Measurements from ENCODE around the gene TMEM8B. TPM values are rescaled to one million over a fixed set of nuclear protein-coding genes. Genes with fewer than 3 reads are reported as not detected.

Gene TMEM8B, protein sequence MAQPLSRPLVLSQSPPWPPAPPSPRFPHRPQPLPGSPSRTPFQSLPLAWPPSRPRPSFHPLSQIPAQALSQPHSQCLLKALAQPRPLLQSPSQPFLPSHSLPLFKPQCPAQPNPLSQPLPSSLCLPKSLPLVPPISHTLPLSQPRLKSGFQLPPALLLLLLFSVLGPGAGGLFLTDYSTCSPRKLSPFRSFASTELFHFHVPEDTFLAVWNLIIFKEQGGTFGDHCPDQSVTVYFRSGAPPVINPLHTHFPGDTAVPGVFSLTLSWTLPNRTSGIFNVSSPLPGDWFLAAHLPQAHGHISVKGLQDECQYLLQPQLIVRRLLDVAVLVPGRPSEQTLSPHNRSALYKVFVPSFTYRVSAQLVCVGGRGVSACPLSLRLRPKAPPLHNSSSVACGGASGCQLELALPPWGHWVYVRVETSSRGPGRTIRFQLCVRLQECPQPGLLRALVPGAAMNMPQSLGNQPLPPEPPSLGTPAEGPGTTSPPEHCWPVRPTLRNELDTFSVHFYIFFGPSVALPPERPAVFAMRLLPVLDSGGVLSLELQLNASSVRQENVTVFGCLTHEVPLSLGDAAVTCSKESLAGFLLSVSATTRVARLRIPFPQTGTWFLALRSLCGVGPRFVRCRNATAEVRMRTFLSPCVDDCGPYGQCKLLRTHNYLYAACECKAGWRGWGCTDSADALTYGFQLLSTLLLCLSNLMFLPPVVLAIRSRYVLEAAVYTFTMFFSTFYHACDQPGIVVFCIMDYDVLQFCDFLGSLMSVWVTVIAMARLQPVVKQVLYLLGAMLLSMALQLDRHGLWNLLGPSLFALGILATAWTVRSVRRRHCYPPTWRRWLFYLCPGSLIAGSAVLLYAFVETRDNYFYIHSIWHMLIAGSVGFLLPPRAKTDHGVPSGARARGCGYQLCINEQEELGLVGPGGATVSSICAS
- polyA plus RNA-seq (2011; rRNA removed) (3.4 and 5.6 TPM in 2 replicates), polyA minus RNA-seq (2011; rRNA and poly(A)+ RNA removed) (3.4 and 3.6 TPM in 2 replicates)

DNA sequence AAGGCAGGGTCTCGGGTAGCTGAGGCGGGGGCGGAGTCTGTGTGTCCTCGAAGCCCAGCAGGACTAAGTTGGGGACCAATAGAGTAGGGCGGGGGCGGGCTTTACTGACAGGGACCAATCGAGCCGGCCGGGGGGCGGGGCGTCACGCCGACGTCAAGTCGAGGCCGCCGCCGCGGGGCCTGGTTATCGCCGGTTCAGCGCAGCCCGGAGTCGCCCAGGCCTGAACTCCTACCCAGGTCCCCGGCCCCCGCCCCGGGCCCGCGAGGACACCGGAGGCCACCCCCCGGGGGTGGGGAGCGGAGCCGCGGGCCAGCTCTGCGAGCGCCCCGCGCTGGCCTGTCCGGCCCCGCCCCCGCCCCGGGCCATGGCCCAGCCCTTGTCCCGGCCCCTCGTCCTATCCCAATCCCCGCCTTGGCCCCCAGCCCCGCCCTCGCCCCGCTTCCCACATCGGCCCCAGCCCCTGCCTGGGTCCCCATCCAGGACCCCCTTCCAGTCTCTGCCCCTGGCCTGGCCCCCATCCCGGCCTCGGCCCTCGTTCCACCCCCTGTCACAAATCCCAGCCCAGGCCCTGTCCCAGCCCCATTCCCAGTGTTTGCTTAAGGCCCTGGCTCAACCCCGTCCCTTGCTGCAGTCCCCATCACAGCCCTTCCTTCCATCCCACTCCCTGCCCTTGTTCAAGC lies at the start of gene TMEM8B:
Gene TMEM8B (plus strand): TSS at position 145 of the 680 bp plus-strand sequence. CDS start 220 bp downstream, at position 365.
- Histone ChIP-seq H3K27me3 (ENCODE audit: control insufficient read depth, insufficient read depth, low read length) (no peaks in the 10 kb centered on the region), H3K4me3 (ENCODE audit: low read depth, low read length) (peak within 1 kb of the TSS; percentile 64), H3K36me3 (ENCODE audit: control insufficient read depth, insufficient read depth, low read length) (no peaks in the 10 kb centered on the region)
- DNase-seq (ENCODE audit: low read depth), result peak; percentile 51
- TF ChIP-seq, protein P1, sequence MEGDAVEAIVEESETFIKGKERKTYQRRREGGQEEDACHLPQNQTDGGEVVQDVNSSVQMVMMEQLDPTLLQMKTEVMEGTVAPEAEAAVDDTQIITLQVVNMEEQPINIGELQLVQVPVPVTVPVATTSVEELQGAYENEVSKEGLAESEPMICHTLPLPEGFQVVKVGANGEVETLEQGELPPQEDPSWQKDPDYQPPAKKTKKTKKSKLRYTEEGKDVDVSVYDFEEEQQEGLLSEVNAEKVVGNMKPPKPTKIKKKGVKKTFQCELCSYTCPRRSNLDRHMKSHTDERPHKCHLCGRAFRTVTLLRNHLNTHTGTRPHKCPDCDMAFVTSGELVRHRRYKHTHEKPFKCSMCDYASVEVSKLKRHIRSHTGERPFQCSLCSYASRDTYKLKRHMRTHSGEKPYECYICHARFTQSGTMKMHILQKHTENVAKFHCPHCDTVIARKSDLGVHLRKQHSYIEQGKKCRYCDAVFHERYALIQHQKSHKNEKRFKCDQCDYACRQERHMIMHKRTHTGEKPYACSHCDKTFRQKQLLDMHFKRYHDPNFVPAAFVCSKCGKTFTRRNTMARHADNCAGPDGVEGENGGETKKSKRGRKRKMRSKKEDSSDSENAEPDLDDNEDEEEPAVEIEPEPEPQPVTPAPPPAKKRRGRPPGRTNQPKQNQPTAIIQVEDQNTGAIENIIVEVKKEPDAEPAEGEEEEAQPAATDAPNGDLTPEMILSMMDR (IDR thresholded peaks at IDR 0.05; ENCODE audit: insufficient read depth, low read depth, low read length), result no peak
- CTCF ChIA-PET, result interaction anchor here (0.7 to 5.8 kb wide), 7 partner anchors 8 to 141 kb away, joined by 3 to 84 read pairs (median 4); partner anchors contain the start of gene TLN1
- POLR2A ChIA-PET, result no interaction called here

DNA sequence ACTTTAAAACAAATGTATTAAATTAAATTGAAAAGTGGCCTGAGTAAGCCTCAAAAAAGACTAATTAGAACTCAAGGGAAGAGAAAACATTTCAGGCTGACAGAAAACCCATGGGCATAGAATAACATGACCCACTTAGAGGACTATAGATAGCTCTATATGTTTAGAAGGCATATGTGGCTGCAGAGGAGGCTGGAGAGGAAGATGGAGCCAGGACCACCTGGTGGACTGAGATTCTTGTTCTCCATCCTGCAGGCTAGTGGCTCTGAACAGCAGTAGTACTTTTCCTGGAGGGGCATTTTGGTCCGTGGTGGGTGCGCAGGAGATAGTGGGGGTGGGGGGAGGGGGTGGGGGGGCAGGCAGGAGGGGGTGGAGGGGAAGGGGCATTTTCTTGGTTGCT lies 48.0 kb upstream of the TMEM8B start:
- Histone ChIP-seq H3K4me3 (ENCODE audit: low read depth, low read length) (no peak overlapping the region), H3K36me3 (ENCODE audit: control insufficient read depth, insufficient read depth, low read length) (no peaks in the 10 kb centered on the region), H3K27me3 (ENCODE audit: control insufficient read depth, insufficient read depth, low read length) (peaks cover 14% of the 10 kb centered on the region)
- TF ChIP-seq, protein P1 (IDR thresholded peaks at IDR 0.05; ENCODE audit: insufficient read depth, low read depth, low read length), result no peak
- DNase-seq (ENCODE audit: low read depth), result no peak
- ChIA-PET POLR2A (no interaction called here), CTCF (interaction anchor here (1.3 to 14.0 kb wide), 2 partner anchors 8 to 9 kb away, joined by 5 to 89 read pairs; no protein-coding TSS in a partner anchor)

DNA sequence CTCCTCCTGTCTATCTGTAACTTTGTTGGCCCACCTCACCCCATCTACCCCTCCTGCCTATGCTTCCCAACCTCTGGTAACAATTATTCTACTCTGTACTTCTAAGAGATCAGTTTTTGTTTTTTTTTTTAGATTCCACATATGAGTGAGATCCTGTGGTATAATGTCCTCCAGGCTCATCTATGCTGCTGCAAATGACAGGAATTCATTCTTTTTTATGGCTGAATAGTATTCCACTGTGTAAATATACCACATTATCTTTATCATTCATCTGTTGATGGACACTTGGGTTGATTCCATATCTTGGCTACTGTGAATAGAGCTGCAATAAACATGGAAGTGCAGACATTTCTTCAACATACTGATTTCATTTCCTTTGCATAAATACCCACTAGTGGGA lies 45.6 kb upstream of the TMEM8B start:
- TF ChIP-seq, protein P1 (IDR thresholded peaks at IDR 0.05; ENCODE audit: insufficient read depth, low read depth, low read length), result no peak
- CTCF ChIA-PET, result interaction anchor here (1.2 to 3.1 kb wide), 2 partner anchors 15 to 43 kb away, joined by 3 to 10 read pairs; no protein-coding TSS in a partner anchor
- POLR2A ChIA-PET, result no interaction called here
- H3K27me3 ChIP-seq (ENCODE audit: control insufficient read depth, insufficient read depth, low read length), result peaks cover 15% of the 10 kb centered on the region
- no peak for DNase-seq (ENCODE audit: low read depth)
- H3K4me3 ChIP-seq (ENCODE audit: low read depth, low read length), result no peak overlapping the region
- no peaks in the 10 kb centered on the region for H3K36me3 ChIP-seq (ENCODE audit: control insufficient read depth, insufficient read depth, low read length)

DNA sequence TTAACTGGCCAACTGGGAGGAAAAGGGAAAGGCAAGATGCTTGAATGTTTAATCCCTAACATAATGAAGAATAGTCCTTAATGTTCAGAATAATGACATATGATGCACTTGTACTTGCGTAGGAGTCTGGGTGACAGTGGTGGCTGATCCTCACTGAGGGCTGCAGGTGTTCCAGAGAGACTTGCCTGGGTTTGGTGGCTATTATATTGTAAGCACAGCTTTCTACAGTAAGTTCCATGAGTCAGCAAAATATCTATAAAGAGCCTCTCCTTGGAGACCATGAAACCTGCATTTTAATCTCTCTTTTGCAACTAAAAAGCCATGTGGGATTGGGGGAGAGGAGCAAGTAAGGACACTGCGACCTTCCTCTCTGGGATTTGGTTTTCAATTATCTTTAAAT lies 39.5 kb upstream of the TMEM8B start:
- TF ChIP-seq, protein P1 (IDR thresholded peaks at IDR 0.05; ENCODE audit: insufficient read depth, low read depth, low read length), result no peak
- POLR2A ChIA-PET, result no interaction called here
- CTCF ChIA-PET, result interaction anchor here (0.6 to 5.3 kb wide), 48 partner anchors 7 to 539 kb away, joined by 3 to 92 read pairs (median 4); partner anchors contain the start of genes CREB3, FAM221B, GBA2 and HINT2

More for the DNA sequence above, 39.5 kb upstream of the TMEM8B start:
- H3K27me3 ChIP-seq (ENCODE audit: control insufficient read depth, insufficient read depth, low read length), result peaks cover 4% of the 10 kb centered on the region; the same call in 1 of the 2 replicates
- DNase-seq (ENCODE audit: low read depth), result no peak
- no peak overlapping the region for H3K4me3 ChIP-seq (ENCODE audit: low read depth, low read length)
- H3K36me3 ChIP-seq (ENCODE audit: control insufficient read depth, insufficient read depth, low read length), result no peaks in the 10 kb centered on the region; the same call in 1 of the 2 replicates

Measured in BJ (cell line).